HG03095 (cell line): Measurements from ENCODE around the gene ISYNA1.
A peak's percentile ranks its signal among the peaks of the same experiment; 100 is the strongest.

Experiments
- ATAC-seq: cut with Tn5 transposase; IDR thresholded peaks from one replicate; pipeline ENCODE4 v1.9.1; 2021; ENCODE audit warnings: moderate library complexity; ENCODE audit not compliant: unreplicated experiment

Gene ISYNA1

DNA sequence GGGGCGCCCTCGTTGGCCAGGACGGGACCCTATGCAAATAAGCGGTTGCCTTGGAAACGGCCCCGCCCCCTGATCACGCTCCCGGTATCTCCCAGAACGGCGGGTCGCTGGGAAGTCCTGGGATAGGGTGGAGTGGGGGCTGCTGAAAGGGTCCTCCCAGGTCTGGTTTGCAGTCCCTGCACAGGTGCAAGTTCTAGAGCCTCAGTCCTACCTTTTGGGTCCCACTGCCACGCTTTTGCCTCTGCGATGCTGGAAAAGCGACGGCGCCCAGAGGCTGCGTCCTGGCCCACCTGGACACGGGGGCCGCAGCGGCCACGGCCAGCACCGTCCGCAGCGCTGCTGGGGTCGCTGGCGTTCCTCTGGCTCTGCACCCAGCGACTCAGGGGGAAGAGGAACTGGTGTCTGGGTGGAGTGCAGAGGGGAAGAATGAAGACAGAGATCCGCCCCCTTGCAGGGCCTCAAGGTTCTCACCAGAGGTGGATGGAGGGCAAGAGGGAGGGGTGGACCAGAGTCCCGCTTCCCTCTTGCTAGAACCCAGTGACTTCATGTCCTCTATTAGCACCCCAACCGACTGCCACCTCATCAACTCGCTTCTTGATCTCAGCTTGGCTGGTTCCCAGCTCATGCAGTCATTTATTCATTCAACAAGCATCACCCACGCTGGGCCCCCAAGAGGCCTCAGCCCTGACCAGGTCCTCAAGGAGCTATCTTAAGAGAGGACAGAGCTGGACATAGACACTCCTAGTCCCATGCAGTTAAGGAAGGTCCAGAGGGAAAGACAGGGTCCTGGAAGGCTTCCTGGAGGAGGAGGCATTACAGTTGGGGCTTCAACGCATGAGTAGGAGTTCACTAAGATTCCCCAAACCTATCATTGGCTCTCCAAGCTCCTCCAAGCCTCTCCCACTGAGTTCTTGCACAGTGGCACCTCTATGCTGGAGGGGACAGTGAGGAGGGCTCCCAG, 40.4 kb downstream of the ISYNA1 start, which contains the start of gene LRRC25:
Gene LRRC25 (minus strand): TSS at position 381 of the 961 bp plus-strand sequence. CDS start 659 bp downstream, outside the sequence.
- ATAC-seq, result no peak

DNA sequence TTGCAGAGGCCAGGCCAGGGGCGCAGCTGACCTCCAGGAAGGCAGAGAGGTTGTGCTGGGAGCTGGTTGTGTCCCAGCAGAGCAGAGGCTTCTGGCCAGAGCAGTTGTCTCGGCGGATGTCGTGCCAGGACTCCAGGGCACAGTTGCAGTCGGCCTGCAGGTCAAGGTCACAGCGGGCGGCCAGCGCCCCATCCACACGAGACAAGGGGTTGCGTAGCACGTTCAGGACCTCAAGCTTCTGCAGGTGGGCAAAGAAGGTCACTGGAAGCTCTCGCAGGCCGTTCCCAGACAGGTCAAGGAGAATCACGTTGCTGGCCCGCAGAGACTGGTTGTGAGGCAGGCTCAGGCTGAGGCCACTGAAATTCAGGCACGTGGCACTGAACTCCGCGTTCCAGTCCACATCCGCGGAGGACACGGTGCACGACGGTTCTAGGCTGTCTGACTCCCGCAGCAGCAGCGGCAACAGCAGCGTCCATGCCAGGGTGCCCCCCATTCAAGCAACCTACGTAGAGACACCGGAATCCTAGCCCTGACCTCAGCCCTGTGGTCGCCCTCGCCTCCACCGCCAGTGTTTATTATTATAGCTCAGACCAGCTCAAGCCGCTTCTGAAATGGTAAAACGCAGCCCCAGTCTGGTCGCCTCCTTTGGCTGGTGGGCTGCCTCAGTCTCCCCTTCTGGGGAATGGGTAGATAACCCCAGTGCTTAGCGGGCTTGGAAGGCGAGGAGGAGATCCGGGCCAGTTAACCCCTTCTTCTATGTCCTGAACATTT, 41.3 kb downstream of the ISYNA1 start:
- no peak for ATAC-seq

DNA sequence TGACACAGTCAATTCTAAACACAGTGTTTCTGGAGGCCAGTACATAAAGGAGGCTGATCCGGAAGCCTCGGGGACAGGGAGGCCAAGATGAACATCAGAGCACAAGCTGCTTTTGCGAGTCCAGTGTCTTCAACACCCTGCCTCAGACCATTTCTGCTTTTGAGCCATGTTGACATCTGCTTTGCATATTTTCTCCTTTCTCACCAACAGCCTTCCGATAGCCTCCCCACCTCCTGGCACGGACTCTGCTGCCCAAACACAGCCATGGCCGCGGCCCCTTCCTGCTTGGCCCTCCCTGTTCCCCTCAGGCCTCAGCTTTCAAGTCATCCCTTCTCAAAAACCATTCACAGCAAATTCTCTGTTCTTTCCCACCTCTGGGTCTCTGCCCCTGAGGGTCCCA, 44.1 kb downstream of the ISYNA1 start:
- ATAC-seq, result no peak

DNA sequence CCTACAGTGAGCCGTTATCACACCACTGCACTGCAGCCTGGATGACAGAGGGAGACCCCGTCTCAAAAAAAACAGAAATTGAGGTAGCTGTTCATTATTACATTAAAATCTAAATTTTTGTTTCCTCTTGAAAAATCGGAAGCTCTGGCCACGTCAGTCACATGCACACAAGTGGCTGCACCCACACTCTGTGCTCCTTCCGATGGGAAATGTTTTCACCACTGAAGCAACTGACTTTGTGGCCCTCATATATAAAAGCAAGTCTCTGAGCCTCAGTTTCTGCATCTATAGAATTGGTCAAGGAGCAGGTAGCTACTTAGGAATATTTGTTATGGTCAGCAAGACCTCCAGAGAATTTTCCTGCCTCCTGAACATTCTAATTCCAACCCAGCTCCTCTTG, 45.0 kb downstream of the ISYNA1 start:
- no peak for ATAC-seq

DNA sequence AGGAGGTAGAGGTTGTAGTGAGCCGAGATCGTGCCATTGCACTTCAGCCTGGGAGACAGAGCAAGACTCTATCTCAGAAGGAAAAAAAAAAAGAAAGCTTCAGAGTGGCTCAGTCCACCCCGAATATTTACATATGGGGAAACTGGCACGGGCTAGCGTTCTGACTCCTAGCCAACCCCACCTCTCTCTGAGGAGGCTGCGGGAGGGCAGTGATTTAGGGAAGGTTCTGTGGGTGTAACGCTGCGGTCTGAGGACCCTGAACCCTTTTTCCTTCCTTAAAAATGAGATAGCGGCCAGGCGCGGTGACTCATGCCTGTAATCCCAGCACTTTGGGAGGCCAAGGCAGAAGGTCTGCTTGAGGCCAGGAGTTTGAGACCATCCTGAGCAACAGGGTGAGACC, 45.5 kb downstream of the ISYNA1 start:
- ATAC-seq, result no peak

DNA sequence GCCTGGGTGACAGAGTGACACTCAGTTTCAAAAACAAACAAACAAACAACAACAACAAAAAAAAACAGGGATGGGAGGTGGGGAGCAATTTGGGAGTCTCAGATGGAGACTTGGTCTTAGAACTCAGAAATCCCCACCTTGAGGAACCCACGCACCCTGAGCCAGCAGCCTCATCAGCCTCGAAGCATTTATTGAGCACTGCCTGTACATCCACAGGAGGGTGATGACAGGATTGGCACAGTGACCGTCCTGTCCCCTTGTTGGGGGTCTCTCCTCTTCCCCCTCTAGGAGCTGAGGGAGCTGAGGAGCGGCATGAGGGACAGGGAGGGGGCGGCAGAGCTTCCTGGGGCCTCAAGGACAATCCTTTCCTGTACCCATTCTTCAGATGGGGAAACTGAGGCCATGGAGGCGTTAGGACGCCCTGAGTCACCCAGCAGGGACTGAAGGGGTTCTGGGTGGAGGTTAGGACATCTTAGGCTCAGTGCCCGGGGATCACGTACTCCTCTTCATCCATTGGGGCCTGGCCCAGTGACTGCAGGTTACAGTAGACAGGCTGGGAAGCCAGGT, 46.3 kb downstream of the ISYNA1 start:
- ATAC-seq, result no peak

DNA sequence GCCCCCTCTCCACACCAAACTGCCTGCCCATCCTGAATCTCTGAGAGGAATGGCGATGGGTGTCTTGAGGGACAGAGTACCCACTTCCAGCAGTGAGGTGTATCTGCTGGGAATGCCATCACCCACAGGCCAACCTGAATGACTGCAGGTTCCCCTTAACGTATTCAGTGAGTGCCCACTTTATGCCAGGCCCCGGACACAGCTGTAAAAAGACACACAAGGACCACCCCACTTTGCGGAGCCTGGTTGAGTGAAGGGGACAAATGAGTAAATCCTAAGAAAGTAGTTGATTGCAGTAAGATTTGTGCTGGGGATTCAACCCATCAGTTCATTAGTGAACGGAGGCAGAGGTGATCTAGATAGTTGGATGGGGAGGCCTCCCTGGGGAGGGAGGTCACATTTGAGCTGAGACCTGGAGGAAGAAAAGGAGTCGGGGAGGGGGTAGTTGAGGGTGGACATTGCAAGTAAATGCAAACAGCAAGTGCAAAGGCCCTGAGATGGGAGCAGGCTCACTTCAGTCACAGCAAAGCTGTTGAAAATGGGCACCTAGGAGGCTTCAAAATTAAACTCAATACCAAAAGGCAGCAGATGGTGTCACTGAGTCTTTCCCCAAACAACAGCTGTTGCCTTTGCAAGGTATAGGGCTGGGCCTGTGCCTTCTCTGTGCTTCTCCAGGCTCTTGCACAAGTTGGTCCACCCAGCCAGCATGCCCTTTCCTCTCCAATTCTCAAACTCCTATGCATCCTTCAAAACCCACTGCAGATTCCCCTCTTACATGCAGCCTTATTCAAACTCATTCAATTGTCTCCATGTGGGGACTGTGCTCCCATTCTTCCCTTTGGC, 47.6 kb downstream of the ISYNA1 start:
- no peak for ATAC-seq

DNA sequence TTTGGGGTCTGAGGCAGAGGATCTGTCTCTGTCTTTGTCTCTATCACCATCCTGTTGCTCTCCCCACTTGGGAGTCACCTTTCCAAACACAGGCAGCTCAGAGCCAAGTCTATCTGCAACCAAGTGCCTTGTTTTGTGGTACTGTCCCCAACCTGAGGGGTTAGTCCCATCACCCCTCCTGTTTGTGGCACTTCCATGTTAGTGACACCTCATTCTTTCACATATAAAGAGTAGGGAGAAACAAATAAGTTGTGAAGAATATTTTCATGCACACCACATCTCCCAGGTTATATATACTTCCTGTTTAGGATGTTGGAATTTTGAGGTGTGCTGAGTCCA, 48.2 kb downstream of the ISYNA1 start:
- ATAC-seq, result no peak

DNA sequence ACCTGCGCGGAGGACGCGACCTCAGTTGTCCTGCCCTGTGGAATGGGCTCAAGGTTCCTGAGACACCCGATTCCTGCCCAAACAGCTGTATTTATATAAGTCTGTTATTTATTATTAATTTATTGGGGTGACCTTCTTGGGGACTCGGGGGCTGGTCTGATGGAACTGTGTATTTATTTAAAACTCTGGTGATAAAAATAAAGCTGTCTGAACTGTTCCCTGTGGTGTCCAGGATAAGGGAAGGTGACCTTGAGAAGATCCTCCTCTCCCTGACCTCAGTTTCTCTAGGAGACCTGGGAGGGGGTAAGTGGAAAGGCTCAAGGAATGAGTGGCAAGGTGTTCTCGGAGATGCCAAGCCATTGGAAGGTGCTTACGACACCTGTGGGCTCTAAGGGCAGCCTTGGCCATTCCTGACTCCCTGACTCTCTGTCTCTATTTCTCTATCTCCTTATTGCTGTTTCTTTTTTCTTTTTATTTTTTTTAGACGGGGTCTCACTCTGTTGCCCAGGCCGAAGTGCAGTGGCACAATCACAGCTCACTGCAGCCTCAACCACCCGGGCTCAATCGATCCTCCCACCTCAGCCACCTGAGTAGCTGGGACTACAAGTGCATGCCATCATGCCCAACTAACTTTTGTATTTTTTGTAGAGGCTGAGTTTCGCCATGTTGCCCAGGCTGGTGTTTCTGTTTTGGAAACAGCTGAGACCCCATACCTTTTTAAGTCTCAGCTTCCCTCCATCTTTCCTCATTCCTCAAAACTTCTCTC, 48.8 kb downstream of the ISYNA1 start:
- peak; percentile 8 for ATAC-seq

DNA sequence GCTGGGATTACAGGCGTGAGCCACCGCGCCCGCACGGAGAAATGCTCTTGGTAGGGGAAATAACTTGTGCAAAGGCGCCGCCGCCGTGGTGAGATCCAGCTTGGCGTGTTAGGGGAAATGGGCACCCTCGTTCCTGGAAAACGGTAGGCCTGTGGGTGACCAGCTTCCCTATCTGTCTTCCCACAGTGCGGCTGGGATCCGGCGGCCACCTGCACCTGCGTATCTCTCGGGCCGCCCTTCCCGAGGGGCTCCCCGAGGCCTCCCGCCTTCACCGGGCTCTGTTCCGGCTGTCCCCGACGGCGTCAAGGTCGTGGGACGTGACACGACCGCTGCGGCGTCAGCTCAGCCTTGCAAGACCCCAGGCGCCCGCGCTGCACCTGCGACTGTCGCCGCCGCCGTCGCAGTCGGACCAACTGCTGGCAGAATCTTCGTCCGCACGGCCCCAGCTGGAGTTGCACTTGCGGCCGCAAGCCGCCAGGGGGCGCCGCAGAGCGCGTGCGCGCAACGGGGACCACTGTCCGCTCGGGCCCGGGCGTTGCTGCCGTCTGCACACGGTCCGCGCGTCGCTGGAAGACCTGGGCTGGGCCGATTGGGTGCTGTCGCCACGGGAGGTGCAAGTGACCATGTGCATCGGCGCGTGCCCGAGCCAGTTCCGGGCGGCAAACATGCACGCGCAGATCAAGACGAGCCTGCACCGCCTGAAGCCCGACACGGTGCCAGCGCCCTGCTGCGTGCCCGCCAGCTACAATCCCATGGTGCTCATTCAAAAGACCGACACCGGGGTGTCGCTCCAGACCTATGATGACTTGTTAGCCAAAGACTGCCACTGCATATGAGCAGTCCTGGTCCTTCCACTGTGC, 49.6 kb downstream of the ISYNA1 start:
- peak; percentile 43 for ATAC-seq

DNA sequence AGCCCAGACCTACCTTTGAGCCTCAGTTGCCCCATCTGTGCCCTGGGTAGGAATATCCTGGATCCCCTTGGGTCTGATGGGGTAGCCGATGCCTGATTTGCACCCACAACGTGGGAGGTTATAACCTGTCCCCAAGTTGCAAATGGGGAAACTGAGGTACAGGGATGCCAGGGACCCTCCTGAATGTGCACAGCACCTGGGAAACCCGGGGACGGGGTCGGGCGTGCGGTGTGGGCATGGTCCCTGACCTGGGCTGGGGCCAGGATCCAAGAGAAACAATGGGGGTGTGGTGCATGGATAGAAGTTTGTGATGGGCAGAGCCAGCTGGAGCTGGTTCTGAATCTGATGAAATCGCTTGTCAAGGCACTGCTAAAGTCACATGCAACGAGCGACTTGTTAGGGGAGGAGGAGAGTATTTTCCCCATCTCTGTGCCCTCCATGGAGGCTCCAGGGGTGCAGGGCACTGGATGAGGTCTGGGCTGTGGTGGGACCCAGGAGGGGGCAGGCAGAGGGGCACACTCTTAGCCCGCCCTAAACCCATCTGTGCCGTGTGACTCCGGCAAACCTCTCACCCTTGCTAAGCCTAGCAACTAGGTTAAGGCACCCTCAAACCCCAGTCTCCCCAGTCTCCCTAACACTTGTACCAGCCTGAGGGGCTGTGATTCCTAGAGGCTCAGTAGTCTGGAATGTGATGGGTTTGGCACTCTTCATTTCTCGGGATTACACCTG, 51.2 kb downstream of the ISYNA1 start:
- ATAC-seq, result no peak

DNA sequence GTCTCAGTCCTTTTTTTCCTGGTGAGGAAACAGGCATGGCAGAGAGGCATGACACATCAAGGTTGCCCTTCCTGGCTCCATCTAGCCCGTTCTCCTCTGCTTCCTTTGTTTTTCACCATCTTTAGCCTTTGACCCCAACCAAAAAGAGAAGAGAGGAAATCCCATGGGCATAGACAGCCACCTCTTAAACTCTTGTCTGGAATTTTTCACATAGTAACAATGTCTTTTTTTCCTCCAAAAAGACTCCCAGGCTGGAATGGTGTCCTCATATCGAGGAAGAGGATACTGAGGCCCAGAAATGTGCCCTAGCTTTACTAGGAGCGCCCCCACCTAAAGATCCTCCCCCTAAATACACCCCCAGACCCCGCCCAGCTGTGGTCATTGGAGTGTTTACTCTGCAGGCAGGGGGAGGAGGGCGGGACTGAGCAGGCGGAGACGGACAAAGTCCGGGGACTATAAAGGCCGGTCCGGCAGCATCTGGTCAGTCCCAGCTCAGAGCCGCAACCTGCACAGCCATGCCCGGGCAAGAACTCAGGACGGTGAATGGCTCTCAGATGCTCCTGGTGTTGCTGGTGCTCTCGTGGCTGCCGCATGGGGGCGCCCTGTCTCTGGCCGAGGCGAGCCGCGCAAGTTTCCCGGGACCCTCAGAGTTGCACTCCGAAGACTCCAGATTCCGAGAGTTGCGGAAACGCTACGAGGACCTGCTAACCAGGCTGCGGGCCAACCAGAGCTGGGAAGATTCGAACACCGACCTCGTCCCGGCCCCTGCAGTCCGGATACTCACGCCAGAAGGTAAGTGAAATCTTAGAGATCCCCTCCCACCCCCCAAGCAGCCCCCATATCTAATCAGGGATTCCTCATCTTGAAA, 52.0 kb downstream of the ISYNA1 start, which contains the start of gene GDF15:
Gene GDF15 (plus strand): TSS at position 484 of the 868 bp plus-strand sequence. CDS start 32 bp downstream, at position 516.
- ATAC-seq, result no peak

DNA sequence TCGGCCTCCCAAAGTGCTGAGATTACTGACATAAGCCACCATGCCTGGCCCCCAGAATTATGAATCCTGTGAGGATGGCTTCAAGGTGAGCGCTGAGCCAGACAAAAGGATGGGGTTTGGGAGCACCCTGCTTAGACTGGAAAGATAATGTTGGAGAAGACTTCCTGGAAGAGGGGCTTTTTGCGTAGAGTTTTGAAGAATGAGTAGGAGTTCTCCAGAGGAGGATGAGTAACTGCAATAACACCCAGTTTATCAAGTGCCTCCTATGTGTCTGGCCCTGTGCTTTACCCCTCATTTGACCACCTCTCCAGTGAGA, 52.6 kb downstream of the ISYNA1 start:
- no peak for ATAC-seq

DNA sequence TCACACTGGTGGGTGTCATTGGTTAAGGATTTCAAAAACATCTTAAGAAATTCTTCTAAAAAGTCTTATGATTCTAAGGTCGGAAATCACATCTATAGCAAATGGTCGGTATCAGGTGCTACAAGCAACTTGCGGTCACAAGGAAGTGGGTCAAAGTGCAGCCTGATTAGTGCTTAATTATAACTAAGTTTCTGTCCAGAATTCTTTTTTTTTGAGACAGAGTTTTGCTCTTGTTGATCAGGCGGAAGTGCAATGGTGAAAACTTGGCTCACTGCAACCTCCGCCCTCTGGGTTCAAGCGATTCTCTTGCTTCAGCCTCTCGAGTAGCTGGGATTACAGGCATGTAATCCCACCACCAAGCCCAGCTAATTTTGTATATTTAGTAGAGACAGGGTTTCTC, 53.2 kb downstream of the ISYNA1 start:
- no peak for ATAC-seq
